Trophoblast cell (in vitro differentiated cells and primary cell): ENCODE results near the gene LAP3. TPM values are rescaled to one million over a fixed set of nuclear protein-coding genes. Genes with fewer than 3 reads are reported as not detected.

Source experiments
- DNase-seq, 2 donors: peaks; one replicate each; pipeline ENCODE4 v3.0.0-alpha.2; 2016
- H2AFZ ChIP-seq: 2 replicates; pipeline ENCODE4 v1.6.1; 2013; ENCODE audit warnings: low read length, moderate library complexity, mild to moderate bottlenecking; ENCODE audit not compliant: insufficient read depth, poor library complexity
- H2AK5ac ChIP-seq: 2 replicates; pipeline ENCODE4 v1.6.1; 2013; ENCODE audit warnings: mild to moderate bottlenecking, low read length
- H2BK120ac ChIP-seq: 2 replicates; pipeline ENCODE4 v1.6.1; 2013; ENCODE audit warnings: low read length, mild to moderate bottlenecking, moderate library complexity; ENCODE audit not compliant: insufficient read depth, poor library complexity
- H2BK12ac ChIP-seq: 2 replicates; pipeline ENCODE4 v1.6.1; 2013; ENCODE audit warnings: mild to moderate bottlenecking, low read length, moderate library complexity
- H2BK5ac ChIP-seq: 2 replicates; pipeline ENCODE4 v1.6.1; 2013; ENCODE audit warnings: low read length, low read depth, moderate library complexity, mild to moderate bottlenecking; ENCODE audit not compliant: poor library complexity
- H3K14ac ChIP-seq: 2 replicates; pipeline ENCODE4 v1.6.1; 2013; ENCODE audit warnings: mild to moderate bottlenecking, low read length
- H3K18ac ChIP-seq: 2 replicates; pipeline ENCODE4 v1.6.1; 2013; ENCODE audit warnings: mild to moderate bottlenecking, low read length
- H3K23ac ChIP-seq: 2 replicates; pipeline ENCODE4 v1.6.1; 2013; ENCODE audit warnings: low read length
- H3K27ac ChIP-seq: 2 replicates; pipeline ENCODE4 v1.5.1; 2013; ENCODE audit warnings: low read depth, mild to moderate bottlenecking, inconsistent platforms, low read length, moderate library complexity
- H3K27me3 ChIP-seq: 2 replicates; pipeline ENCODE4 v1.6.1; 2013; ENCODE audit warnings: inconsistent platforms, mild to moderate bottlenecking, low read length, moderate library complexity; ENCODE audit not compliant: insufficient read depth
- H3K36me3 ChIP-seq, 2 experiments: 1 replicate in 1 of 2; 2 replicates in 1 of 2; pipeline ENCODE4 v1.6.1; 2013; ENCODE audit warnings: low read length in 2 of 2, mild to moderate bottlenecking in 2 of 2, moderate library complexity in 1 of 2; ENCODE audit not compliant: insufficient read depth in 2 of 2, control insufficient read depth in 1 of 2
- H3K4ac ChIP-seq: 2 replicates; pipeline ENCODE4 v1.6.1; 2013; ENCODE audit warnings: low read depth, mild to moderate bottlenecking, low read length, moderate library complexity
- H3K4me1 ChIP-seq, 2 experiments: 1 replicate in 1 of 2; 2 replicates in 1 of 2; pipeline ENCODE4 v1.6.1; 2013; ENCODE audit warnings: low read length in 2 of 2, mild to moderate bottlenecking in 2 of 2, moderate library complexity in 1 of 2; ENCODE audit not compliant: insufficient read depth in 2 of 2, control insufficient read depth in 1 of 2
- H3K4me2 ChIP-seq: 2 replicates; pipeline ENCODE4 v1.6.1; 2013; ENCODE audit warnings: inconsistent platforms, mild to moderate bottlenecking, low read length, moderate library complexity
- H3K4me3 ChIP-seq: 2 replicates; pipeline ENCODE4 v1.5.1; 2013; ENCODE audit warnings: mild to moderate bottlenecking, low read depth, low read length, inconsistent platforms
- H3K79me1 ChIP-seq: one replicate; pipeline ENCODE4 v1.6.1; 2013; ENCODE audit warnings: low read length
- H3K79me2 ChIP-seq: 2 replicates; pipeline ENCODE4 v1.6.1; 2013; ENCODE audit warnings: low read length, mild to moderate bottlenecking; ENCODE audit not compliant: control insufficient read depth, insufficient read depth, poor library complexity
- H3K9ac ChIP-seq: 2 replicates; pipeline ENCODE4 v1.6.1; 2013; ENCODE audit warnings: mild to moderate bottlenecking, low read length
- H3K9me3 ChIP-seq: 2 replicates; pipeline ENCODE4 v1.6.1; 2013; ENCODE audit warnings: low read depth, mild to moderate bottlenecking, control low read depth, inconsistent platforms, low read length; ENCODE audit not compliant: insufficient read depth
- H4K12ac ChIP-seq: 2 replicates; pipeline ENCODE4 v1.6.1; 2013; ENCODE audit warnings: low read depth, mild to moderate bottlenecking, low read length, moderate library complexity
- H4K8ac ChIP-seq: 2 replicates; pipeline ENCODE4 v1.6.1; 2013; ENCODE audit warnings: low read depth, mild to moderate bottlenecking, low read length, moderate library complexity
- H4K91ac ChIP-seq: one replicate; pipeline ENCODE4 v1.6.1; 2013; ENCODE audit warnings: low read depth, mild to moderate bottlenecking, low read length, moderate library complexity
- WGBS: extraction: QIAGEN DNeasy Blood & Tissue Kit; methylation state at CpG from one replicate; pipeline ENCODE4 v1.1.7; 2013; ENCODE audit warnings: missing lambda C conversion rate; ENCODE audit not compliant: insufficient read length, insufficient coverage; ENCODE audit errors: extremely low coverage; 5-methylcytosine and 5-hydroxymethylcytosine counted together
- polyA plus RNA-seq: library from polyadenylated mRNA; stranded (reverse); fragments of 200-250 nt; gene quantifications from 2 replicates; pipeline ENCODE4 v1.2.3, GENCODE V29; 2013

Gene LAP3
- 46.7 and 47.5 TPM in 2 replicates for polyA plus RNA-seq

GRCh38 chr4:17576932-17577664 lies at the start of gene LAP3:
Gene LAP3 (plus strand): TSS chr4:17577198. CDS start chr4:17577466, 268 bp downstream.
- H3K4me1 ChIP-seq: peaks cover 6 to 7% of the 10 kb centered on the region in 2 experiments
- peaks cover 5 to 6% of the 10 kb centered on the region in 2 experiments for H3K36me3 ChIP-seq
- H4K12ac ChIP-seq: peak within 1 kb of the TSS; percentile 77
- no CpG with 5 or more reads among the region's 91 CpGs for WGBS
- H3K18ac ChIP-seq: peak within 1 kb of the TSS; percentile 66
- H3K79me1 ChIP-seq: peaks cover 7% of the 10 kb centered on the region
- peak within 1 kb of the TSS; percentile 92 for H4K8ac ChIP-seq
- H3K27ac ChIP-seq: peak within 1 kb of the TSS; percentile 61
- H3K23ac ChIP-seq: no peak within 1 kb of the TSS
- peak within 1 kb of the TSS; percentile 75 for H3K4ac ChIP-seq
- H2AK5ac ChIP-seq: peak within 1 kb of the TSS; percentile 44
- H3K27me3 ChIP-seq: no peaks in the 10 kb centered on the region
- peaks cover 5% of the 10 kb centered on the region for H3K79me2 ChIP-seq
- H3K9me3 ChIP-seq: no peaks in the 10 kb centered on the region
- peak within 1 kb of the TSS; percentile 92 for H2AFZ ChIP-seq
- peak within 1 kb of the TSS; percentile 84 for H4K91ac ChIP-seq
- H2BK12ac ChIP-seq: no peak within 1 kb of the TSS
- H3K4me2 ChIP-seq: peak within 1 kb of the TSS; percentile 87
- H2BK120ac ChIP-seq: peak within 1 kb of the TSS; percentile 74
- H3K4me3 ChIP-seq: peak within 1 kb of the TSS; percentile 84
- peak within 1 kb of the TSS; percentile 79 for H3K9ac ChIP-seq
- peak within 1 kb of the TSS; percentile 96 for H3K14ac ChIP-seq
- peak; percentile 97 to 100 for DNase-seq
- peak within 1 kb of the TSS; percentile 55 for H2BK5ac ChIP-seq

DNA sequence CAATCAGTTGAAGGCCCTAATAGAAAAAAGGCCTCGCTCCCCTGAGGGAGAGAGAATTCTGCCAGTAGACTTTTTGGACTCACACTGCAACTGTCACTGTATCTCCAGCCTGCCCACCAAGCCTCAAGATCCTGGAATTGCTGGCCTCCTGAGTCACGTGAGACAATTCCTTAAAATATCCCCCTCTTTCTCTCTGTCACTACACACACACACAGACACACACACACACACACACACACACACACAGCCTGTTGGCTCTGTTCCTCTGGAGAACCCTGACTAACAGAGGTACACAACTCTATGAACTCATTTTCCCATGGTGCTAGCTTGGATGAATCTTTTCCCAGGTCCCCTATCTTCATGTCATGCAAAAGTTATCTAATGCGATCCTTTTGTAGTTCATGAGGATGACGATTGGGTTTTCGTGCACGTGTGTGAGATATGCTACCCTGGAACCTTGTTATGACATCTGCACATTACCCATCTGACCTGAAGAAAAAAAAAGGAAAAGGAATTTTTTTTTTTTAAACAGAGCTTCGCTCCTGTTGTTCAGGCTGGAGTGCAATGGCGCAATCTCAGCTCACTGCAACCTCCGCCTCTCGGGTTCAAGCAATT lies 48.3 kb upstream of the LAP3 start:
- Histone ChIP-seq H3K9me3 (no peaks in the 10 kb centered on the region), H3K4me1 (no peaks in the 10 kb centered on the region), H4K91ac (no peak overlapping the region), H3K23ac (no peak overlapping the region), H3K36me3 (no peaks in the 10 kb centered on the region), H3K4ac (no peak overlapping the region), H3K4me3 (no peak overlapping the region), H2BK12ac (no peak overlapping the region), H4K12ac (no peak overlapping the region), H3K14ac (no peak overlapping the region), H3K4me2 (no peak overlapping the region), H3K27me3 (no peaks in the 10 kb centered on the region), H2BK5ac (no peak overlapping the region), H3K79me2 (no peaks in the 10 kb centered on the region), H3K18ac (no peak overlapping the region), H3K9ac (no peak overlapping the region), H3K27ac (no peak overlapping the region), H2AK5ac (no peak overlapping the region), H2AFZ (no peak overlapping the region), H4K8ac (no peak overlapping the region), H3K79me1 (no peaks in the 10 kb centered on the region), H2BK120ac (no peak overlapping the region)
- peak; percentile 77 to 91 for DNase-seq
- no CpG with 5 or more reads among the region's 10 CpGs for WGBS

DNA sequence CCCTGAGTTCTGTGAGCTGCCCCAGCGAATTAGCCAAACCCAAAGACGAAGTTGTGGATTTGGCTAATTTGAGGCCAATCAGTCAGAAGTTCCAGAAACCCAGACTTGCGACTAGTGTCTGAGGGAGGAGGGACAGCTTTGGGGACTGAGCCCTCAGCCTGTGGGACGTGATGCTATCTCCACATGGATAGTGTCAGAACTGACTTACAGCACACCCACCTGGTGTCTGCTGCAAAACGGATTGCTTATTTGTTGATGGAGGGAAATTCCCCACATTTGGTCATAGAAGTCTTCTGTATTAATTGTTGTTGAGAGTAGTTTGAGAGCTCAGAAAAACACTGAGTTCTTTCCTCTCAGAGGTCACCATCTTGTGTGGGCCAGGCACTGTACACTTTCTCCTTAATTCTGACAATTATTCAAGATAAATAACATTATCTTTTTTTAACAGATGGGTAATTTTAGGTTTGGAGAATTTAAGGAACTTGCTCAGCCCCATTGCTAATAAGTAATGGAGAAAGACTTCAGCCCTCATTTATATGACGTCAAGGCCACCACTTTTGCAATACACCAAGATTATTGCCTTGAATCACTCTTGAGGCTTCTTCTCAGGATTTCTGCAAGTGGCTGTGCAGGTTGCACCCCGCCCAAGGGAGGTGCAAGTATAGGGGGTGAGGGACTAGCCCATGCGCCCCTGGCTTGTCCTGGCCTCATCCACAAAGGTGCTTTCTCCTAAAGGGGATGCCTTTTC lies 45.3 kb upstream of the LAP3 start:
- Histone ChIP-seq H3K4ac (no peak overlapping the region), H3K9me3 (no peaks in the 10 kb centered on the region), H3K27ac (no peak overlapping the region), H3K4me2 (no peak overlapping the region), H4K12ac (no peak overlapping the region), H3K9ac (no peak overlapping the region), H2BK120ac (no peak overlapping the region), H4K91ac (no peak overlapping the region), H3K27me3 (no peaks in the 10 kb centered on the region), H4K8ac (no peak overlapping the region), H3K4me3 (peak overlapping the region; percentile 41), H3K4me1 (no peaks in the 10 kb centered on the region), H3K79me2 (no peaks in the 10 kb centered on the region), H3K36me3 (no peaks in the 10 kb centered on the region), H2BK5ac (no peak overlapping the region), H3K79me1 (no peaks in the 10 kb centered on the region), H3K23ac (no peak overlapping the region), H3K18ac (no peak overlapping the region), H2AK5ac (no peak overlapping the region), H2AFZ (no peak overlapping the region), H2BK12ac (no peak overlapping the region), H3K14ac (no peak overlapping the region)
- no CpG with 5 or more reads among the region's 8 CpGs for WGBS
- DNase-seq: peak; percentile 5 to 48

DNA sequence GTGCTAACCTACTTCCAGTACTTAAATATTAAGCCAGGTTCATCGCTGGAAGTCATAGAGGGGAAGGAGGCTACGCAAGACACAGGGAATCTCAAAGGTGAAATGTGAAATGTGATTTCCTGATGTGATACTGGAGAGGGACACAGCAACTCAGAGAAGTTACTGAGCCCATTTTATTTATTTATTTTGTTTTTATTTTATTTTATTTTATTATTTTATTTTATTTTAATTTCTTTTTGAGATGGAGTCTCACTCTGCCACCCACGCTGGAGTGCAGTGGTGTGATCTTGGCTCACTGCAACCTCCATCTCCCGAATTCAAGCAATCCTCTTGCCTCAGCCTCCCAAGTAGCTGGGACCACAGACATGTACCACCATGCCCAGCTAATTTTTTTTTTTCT lies 42.3 kb upstream of the LAP3 start:
- H3K9ac ChIP-seq: no peak overlapping the region
- no peaks in the 10 kb centered on the region for H3K79me1 ChIP-seq
- no peak overlapping the region for H4K91ac ChIP-seq
- no peak overlapping the region for H2AK5ac ChIP-seq
- H3K4me3 ChIP-seq: no peak overlapping the region
- H2BK120ac ChIP-seq: no peak overlapping the region
- no peaks in the 10 kb centered on the region for H3K79me2 ChIP-seq
- no peak overlapping the region for H3K23ac ChIP-seq
- H3K27me3 ChIP-seq: no peaks in the 10 kb centered on the region
- H3K4ac ChIP-seq: no peak overlapping the region
- H4K12ac ChIP-seq: no peak overlapping the region
- H3K9me3 ChIP-seq: no peaks in the 10 kb centered on the region
- WGBS: no CpG with 5 or more reads among the region's 4 CpGs
- no peaks in the 10 kb centered on the region for H3K4me1 ChIP-seq
- no peak overlapping the region for H2BK5ac ChIP-seq
- H3K14ac ChIP-seq: no peak overlapping the region
- no peak overlapping the region for H3K18ac ChIP-seq
- H2AFZ ChIP-seq: no peak overlapping the region
- H4K8ac ChIP-seq: no peak overlapping the region
- H3K36me3 ChIP-seq: no peaks in the 10 kb centered on the region
- no peak overlapping the region for H3K4me2 ChIP-seq
- no peak overlapping the region for H3K27ac ChIP-seq
- no peak overlapping the region for H2BK12ac ChIP-seq
- DNase-seq: no peak
